GM19452 (cell line): ENCODE results near the gene BABAM2.
"Not testable (repeated sequence)": the region's sequence is repeated elsewhere in the genome, so short reads cannot be mapped to it uniquely, and the experiment has no call there.

Experiments used
- ATAC-seq: cut with Tn5 transposase; IDR thresholded peaks from one replicate; pipeline ENCODE4 v1.9.1; 2021; ENCODE audit not compliant: unreplicated experiment

The BABAM2 gene

DNA sequence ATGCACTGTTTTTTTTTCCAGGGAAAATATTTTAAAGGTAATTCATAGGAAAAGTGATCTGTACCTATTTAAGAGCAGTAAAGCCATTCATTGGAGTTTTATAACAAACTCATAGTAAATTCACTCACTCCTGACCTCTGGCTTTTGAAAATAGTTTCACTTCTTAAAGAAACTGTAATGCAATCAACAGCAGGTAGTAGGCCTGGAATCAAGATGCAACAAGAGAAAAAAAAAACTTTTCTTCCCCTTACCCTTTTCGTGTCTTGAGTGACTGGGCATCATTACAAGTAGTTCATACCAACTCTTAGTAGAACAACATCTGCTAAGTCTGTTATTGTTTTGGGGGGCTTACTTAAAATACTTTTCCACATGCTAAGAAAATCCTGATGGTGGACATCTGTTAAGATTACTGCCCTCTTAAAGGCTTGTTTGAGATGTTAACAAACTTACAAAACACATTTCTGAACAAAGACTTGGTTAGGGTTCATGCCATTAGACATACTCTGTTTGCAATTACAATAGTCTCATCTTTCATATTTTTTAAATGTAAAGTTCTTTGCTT lies 338.0 kb downstream of the BABAM2 start:
- no peak for ATAC-seq

DNA sequence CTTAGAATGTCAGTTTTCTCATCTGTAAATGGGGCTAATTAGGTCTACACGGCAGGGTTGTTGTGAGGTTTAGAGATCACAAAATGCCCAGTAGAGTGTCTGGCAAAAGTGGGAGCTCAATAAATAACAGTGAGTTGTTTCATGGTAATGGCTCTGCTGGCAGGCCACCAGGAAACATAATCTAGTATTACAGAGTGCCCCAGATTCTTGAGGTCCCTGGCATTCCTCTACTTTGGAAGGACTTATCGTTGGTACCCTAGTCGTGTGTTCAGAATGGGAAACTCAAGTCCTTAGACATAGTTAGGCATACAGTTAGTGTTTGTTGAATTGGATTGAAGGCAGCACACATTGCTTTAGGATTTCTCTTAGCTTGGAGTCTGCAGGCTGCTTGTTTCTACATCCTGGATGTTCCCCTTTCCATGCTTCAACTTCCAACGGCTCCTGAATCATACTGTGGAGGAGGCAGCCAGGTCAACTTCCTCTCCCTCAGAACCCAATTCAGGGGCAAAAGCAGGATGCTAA lies 340.6 kb downstream of the BABAM2 start:
- no peak for ATAC-seq

GRCh38 chr2:28232295-28232694 lies 341.8 kb downstream of the BABAM2 start:
- ATAC-seq = no peak

DNA sequence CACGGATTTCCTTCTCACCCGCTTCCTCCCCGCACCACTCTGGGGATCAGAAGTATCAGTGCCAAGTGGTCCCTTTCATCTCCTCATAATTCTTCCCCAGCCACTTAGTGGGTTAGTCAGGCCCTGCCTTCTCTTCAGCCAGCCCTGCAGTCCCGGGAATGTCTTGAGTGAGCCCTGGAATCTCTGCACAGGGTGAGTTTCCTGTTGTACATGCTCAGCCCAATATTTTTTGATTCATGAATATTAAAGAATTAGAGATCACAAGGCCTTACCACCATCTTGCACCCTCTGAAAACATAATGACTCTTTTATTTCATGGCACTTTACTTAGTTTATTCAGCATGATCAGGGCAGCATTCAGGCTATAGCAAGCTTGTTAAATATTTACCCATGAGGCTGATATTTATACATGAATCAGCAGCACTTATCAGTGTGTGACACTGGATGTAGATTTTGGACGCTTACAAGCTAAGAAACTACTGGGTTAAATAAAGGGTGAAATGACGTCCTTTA lies 342.7 kb downstream of the BABAM2 start:
- ATAC-seq = no peak

DNA sequence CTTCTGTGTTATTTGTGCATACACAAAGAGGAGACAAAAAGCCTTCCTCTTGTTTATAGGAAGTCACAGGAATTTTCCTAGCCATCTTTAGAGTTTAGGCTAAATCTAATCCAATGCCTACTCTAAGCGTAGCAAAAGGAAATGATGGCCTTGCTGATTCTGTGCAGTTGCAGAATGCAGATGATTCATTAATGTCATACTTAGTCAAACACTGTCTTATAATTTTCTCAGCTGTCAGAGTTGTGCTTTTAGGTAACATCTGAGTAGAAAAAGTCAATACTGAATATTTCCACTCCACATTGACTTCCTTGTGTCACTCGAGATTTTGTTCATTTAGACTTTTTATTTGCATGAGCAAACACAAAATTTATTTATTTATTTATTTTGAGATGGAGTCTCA lies 344.3 kb downstream of the BABAM2 start:
- no peak for ATAC-seq

DNA sequence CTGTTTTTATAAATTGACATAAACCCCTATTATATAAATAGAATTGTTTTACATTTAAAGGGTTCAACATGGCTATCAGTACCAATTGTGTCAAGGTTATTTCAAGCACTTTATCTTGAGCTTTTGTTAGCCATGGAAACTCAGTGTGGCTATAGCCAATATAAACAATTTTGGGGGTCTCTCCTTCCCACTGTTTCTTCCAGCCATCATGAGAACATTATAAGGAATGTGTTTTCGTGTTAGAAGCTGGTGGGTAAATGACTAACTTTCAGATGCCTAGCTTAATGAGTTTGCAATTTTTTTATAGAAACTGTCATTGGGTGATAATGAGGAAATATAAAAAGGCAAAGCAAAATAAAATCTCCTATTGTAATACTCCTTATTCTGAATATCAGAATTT lies 348.7 kb downstream of the BABAM2 start:
- no peak for ATAC-seq

- ATAC-seq = no peak
Observed at GRCh38 chr2:28240937-28241336, 350.4 kb downstream of the BABAM2 start.

GRCh38 chr2:28247290-28247689 lies 356.8 kb downstream of the BABAM2 start:
- no peak for ATAC-seq

DNA sequence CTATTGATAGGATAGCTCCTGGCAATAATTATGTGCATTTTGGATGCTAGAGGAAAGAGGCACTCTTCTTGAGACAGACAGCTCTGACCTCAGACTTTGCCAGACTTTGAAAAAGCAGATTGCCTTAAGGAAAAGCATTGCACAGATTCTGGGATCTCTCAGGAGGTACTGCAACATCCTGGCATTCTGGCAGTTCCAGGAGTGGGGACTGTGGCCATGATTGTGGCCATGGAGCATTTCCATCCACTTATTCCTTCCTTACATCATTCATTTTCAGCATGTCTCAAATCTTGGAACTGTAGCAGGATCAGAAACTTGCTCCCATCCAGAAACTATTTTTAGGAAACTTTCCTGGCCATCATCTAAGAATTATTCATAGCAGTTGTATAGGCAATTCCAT lies 357.2 kb downstream of the BABAM2 start:
- ATAC-seq = no peak

- no peak for ATAC-seq
Observed at GRCh38 chr2:28248511-28248910, 358.0 kb downstream of the BABAM2 start.

DNA sequence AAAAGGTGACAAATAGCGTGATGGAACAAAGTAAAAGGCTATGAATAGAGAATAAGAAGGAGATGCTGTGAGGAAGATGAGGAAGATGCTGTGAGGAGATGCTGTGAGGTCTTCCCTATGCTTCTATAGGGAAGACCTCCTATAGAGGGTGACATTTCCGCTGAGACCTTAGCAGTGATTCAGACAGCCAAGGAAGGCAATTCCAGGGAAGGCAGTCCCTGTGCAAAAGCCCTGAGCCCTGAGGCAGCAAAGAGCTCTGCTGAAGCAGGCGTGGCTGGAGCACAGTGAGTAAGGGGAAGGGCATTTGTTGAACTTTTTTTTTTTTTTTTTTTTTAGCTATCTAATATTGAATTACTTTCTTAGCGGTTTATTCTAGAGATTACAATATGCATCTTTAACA lies 359.5 kb downstream of the BABAM2 start:
- ATAC-seq = no peak

DNA sequence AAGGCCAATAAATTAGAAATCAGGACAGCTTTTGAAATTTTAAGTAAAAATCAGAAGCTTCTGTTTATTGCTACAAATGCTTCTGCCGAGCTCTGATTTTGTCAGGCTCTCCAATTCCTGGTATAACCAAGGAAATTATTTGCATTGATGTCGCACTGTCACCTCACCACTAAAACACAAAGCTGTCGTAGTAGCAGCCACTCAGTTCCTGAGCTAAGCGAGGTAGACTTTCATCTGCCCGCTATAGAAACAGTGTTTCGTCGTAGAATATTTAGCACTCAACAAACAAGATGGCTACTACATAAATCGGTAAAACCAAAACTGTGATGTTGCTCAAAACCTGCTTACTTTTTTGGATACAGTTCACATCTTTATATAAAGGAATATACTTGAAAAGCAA lies 360.8 kb downstream of the BABAM2 start:
- no peak for ATAC-seq

DNA sequence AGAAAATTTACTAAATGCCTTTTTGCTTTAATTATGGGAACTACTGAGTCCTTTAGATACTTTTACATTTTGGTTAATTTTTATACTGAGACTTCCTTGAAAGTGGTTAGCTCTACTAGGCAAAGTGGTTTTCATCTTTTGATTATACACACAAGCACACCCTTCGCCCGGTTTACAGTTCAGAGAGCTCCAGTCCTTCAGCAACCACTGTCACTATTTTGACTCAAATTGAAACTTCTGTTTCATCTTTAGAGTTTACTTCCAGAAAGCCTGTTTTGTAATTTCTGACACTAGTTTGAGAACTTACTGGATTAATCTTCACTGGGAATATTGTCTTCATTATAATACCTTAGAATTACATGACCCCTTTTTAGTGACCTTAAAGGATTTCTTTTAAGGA lies 361.8 kb downstream of the BABAM2 start:
- peak; percentile 91 for ATAC-seq

DNA sequence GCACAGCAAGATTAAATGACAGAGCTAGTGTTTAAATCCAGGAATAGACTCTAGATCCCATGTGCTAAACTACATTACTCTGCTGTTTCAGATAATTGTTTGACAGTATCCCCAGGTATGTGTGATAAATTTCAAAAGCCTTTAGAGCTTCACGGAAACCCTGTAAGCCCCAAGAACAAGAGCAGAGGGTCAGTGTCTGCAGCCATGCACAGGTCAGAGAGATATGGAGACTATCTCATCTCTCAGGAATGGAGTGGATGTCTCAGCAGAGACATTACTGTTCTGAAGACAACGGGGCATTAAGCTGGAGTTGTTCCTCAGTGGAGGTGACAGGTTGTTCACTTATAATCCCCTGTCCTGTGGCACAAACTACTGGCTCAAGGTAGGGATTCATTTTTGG lies 363.0 kb downstream of the BABAM2 start:
- no peak for ATAC-seq

DNA sequence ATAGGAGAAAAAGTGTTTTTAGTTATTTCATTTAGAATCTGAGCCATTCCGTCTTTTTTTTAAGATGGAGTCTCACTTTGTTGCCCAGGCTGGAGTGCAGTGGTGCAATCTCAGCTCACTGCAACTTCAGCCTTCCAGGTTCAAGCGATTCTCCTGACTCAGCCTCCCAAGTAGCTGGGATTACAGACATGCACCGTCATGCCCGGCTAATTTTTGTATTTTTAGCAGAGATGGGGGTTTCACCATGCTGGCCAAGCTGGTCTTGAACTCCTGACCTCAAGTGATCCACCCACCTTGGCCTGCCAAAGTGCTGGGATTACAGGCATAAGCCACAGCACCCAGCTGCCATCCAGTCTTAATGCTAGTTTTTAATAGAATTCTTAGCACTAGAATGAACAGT lies 364.7 kb downstream of the BABAM2 start:
- ATAC-seq = not testable (repeated sequence)

- ATAC-seq = no peak
Observed at GRCh38 chr2:28257182-28257581, 366.7 kb downstream of the BABAM2 start.

DNA sequence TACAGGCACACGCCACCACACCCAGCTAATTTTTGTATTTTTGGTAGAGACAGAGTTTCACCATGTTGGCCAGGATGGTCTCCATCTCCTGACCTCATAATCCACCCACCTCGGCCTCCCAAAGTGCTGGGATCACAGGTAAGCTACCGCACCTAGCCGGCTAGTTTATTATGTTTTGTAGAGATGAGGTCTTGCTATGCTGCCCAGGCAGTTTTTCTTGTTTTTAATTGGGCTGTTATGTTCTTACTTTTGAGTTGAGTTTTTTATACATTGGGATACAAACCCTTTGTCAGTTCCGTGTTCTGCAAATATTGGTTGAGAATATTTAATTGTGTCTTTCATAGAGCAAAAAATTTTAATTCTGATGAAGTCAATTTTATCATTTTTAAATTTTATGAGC lies 368.7 kb downstream of the BABAM2 start:
- not testable (repeated sequence) for ATAC-seq

- ATAC-seq = no peak
Observed at GRCh38 chr2:28263690-28264089, 373.2 kb downstream of the BABAM2 start.

DNA sequence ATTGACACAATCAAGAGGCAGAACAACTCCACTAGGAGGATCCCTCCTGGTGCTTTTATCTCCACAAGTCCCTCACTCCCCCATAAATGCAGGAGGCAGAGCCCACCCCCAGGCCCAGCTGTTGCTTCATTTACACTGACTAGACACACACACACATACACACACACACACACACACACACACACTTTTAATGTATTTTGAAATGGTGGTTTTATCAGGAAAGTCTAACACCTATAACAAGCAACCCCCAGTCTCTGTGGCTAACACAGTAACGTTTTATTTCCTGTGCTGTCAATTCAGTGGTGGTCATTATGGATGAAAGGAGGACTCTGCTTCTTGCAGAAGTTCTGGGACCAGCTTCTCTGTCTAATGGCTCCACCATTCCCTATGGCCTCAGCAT lies 376.8 kb downstream of the BABAM2 start:
- no peak for ATAC-seq

GRCh38 chr2:28268386-28268785 lies 377.9 kb downstream of the BABAM2 start:
- no peak for ATAC-seq

DNA sequence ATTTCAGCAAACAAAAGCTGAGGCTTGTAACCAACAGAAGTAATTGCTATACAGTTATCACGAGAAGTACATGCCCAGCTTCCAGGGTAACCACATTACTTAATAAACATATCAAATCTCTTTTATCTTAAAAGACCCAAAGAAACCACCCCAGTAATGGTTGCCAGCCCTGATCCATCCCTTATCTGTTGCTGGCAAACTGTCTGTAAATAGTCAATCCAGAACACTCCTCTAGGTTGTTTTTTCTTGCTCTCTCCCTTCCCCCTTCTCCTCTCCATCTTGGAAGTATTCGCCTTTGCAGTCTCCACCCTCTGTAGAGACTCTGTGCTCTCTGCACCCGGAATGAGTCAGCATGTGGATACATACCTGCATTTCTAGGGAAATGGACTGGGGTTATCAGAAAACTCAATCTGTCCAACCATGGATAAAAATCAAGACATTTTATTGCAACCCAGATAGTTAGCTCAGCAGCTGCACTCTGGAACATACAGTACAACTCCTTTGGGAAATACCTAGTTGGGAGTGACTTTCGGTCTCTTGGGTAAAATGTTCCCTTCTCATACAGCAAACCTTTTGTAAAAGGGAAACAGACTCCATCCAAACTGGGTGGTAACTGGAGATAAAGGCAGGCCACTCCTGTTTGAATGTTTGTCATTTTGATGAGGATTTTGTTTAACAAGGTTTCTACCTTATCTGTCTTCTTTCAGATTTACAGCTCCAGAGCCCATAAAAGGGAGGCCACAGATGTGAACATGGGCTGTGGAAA lies 378.7 kb downstream of the BABAM2 start:
- no peak for ATAC-seq

DNA sequence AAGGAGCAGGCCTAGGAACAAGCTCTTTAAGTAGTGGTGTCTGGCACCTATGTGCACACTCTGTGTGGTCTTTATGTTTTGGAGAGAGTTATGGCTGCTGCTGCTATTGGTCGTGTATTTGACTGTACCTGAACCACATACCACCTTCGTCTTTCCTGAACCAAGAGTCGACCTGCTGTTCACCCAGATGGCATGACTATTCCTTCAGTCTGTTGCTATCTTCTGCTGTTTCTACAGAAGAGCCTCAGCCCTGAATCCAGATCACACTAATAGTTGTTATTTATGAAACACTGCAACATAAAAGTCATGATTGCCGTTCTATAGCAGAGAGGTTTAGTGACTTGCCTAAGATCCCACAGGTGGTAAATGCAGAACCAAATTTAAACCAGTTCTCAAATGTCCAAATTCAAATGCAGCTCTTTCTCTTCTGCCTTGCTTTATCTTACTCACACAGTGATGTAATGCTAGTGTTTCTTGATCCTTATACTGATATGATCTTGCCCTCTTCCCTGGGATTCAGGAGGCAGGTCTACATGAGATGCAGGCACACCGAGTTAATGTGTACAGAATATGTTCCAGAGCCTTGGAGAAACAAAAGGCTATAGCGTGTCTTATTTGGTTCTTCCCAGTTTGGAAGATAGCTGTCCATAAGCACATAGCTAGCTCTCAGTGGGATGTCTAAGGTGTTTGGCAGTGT lies 380.1 kb downstream of the BABAM2 start:
- ATAC-seq = no peak
